Measurements from ENCODE around the gene ZNF207.
"Not testable (repeated sequence)": the region's sequence is repeated elsewhere in the genome, so short reads cannot be mapped to it uniquely, and the experiment has no call there.

DNA sequence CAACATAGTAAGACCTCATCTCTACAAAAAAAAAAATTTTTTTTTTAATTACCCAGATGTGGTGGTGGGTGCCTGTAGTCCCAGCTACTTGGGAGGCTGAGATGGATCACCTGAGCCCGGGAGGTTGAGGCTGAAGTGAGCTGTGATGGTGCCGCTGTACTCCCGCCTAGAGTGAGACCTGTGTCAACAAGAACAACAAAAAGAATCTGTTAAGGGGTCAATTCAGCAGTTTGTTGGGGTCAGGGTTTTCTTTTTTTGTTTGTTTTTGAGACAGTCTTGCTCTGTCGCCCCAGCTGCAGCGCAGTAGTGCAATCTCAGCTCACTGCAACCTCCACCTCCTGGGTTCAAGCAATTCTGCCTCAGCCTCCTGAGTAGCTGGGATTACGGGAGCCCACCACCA is 29.9 kb upstream of the ZNF207 start:
- TF ChIP-seq, protein P1, sequence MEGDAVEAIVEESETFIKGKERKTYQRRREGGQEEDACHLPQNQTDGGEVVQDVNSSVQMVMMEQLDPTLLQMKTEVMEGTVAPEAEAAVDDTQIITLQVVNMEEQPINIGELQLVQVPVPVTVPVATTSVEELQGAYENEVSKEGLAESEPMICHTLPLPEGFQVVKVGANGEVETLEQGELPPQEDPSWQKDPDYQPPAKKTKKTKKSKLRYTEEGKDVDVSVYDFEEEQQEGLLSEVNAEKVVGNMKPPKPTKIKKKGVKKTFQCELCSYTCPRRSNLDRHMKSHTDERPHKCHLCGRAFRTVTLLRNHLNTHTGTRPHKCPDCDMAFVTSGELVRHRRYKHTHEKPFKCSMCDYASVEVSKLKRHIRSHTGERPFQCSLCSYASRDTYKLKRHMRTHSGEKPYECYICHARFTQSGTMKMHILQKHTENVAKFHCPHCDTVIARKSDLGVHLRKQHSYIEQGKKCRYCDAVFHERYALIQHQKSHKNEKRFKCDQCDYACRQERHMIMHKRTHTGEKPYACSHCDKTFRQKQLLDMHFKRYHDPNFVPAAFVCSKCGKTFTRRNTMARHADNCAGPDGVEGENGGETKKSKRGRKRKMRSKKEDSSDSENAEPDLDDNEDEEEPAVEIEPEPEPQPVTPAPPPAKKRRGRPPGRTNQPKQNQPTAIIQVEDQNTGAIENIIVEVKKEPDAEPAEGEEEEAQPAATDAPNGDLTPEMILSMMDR (IDR thresholded peaks at IDR 0.05): not testable (repeated sequence)
- TF ChIP-seq POLR2A (IDR thresholded peaks at IDR 0.05): not testable (repeated sequence)
